GM21529 (cell line): ENCODE results near the gene HCN3.
"Not testable (repeated sequence)": the region's sequence is repeated elsewhere in the genome, so short reads cannot be mapped to it uniquely, and the experiment has no call there.

Experiments used
- ATAC-seq: cut with Tn5 transposase; IDR thresholded peaks from one replicate; pipeline ENCODE4 v1.9.1; 2021; ENCODE audit not compliant: unreplicated experiment

The HCN3 gene

GRCh38 chr1:155282488-155283091 is 5.3 kb downstream of the HCN3 start:
- ATAC-seq, result no peak

DNA sequence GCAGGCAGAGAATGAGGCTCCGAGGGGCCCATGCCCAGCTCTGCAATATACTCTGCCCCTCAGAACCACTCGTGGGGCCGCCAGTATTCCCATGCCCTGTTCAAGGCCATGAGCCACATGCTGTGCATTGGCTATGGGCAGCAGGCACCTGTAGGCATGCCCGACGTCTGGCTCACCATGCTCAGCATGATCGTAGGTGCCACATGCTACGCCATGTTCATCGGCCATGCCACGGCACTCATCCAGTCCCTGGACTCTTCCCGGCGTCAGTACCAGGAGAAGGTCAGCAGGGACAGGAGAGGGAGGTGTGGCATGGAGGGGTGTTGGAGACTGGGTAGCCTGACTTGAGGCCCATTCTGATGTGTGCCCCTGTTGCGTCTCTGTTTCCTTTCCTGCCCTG is 7.2 kb downstream of the HCN3 start:
- ATAC-seq, result no peak

DNA sequence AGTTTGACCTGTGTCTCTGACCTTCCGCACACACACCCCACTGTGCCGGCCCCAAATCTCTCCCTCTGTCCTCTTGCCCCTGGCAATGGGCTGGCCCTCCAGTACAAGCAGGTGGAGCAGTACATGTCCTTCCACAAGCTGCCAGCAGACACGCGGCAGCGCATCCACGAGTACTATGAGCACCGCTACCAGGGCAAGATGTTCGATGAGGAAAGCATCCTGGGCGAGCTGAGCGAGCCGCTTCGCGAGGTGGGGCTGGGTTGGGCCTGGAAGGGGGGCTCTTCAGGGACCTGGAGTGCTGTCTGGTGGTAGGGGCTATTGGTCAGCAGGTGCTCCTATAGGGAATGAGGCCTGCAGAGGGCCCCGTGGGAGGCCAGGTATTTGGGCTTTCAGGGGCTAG is 7.8 kb downstream of the HCN3 start:
- no peak for ATAC-seq

- ATAC-seq, result no peak
Measured at GRCh38 chr1:155285631-155286044, 8.4 kb downstream of the HCN3 start.

- ATAC-seq, result no peak
Measured at GRCh38 chr1:155286544-155286943, 9.3 kb downstream of the HCN3 start.

GRCh38 chr1:155287987-155288543 is 10.8 kb downstream of the HCN3 start:
- no peak for ATAC-seq

DNA sequence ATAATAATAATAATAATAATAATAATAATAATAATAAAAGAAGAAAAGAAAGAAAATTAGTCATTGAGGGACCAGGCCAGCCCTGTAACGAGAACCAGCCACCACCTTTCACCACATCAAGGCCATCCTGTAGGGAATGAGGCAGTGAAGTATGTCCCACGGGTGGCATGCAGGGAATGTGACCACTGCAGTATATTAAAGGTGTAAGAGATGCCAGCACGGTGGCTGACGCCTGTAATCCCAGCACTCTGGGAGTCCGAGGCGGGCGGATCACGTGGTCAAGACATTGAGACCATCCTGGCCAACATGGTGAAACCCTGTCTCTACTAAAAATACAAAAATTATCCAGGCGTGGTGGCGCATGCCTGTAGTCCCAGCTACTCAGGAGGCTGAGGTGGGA is 13.7 kb downstream of the HCN3 start:
- ATAC-seq, result not testable (repeated sequence)

DNA sequence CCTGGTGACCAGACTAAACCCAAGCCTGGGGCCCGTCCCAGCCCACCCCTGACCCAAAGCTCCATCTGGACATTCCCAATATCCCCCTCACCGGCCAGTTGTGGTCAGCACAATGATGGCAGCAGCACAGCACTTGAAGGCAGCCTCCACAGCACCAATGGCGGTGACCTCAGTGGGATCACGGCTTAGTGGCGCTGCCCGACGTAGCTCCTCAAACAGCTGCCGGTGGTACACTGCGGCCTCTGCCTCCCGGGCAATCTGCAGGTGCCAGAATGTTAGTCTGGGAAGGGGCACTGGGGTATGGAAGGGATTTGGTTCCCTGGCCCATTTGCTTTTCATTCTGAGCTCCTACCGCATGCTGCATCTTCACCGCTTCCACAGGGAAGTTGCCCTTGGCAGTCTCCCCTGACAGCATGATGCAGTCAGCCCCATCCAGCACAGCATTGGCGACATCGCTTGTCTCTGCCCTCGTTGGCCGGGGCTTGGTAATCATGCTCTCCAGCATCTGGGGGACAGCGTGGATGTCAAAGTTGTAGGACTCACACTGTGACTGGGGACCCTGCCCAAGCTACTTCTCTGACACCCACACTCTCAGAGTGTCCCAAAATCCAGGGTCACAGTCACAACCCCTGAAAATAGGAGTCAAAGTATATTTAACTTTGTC is 16.0 kb downstream of the HCN3 start:
- no peak for ATAC-seq

DNA sequence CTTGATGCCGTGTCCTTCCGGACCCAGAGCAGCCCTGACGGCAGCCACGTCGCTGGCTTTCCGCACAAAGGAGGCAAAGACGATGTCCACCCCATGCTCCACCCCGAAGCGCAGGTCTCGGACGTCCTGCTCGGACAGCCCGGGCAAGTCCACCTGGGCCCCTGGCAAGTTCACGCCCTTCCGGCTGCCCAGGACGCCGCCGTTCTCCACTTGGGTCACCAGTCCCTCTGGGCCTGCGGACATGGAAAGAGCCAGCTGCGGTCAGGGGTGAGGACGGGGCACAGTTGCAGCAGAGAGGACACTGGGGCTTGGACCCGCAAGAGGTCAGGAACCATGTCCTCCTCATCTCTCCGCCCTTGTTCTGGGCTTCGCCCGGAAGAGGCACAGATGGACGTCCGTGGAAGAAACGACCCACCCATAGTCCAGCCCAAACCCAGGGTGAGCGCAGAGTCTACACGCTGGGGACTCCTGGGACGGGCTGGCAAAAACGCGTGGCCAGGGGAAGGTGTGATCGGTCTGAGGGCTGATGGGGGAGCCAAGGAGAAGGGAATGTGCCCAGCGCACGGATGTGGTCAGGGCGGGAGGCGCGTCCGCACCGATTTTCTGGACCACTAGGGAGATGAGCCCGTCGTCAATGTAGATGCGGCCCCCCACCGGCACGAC is 17.4 kb downstream of the HCN3 start:
- ATAC-seq, result no peak

GRCh38 chr1:155295183-155295941 is 18.1 kb downstream of the HCN3 start:
- ATAC-seq, result no peak

DNA sequence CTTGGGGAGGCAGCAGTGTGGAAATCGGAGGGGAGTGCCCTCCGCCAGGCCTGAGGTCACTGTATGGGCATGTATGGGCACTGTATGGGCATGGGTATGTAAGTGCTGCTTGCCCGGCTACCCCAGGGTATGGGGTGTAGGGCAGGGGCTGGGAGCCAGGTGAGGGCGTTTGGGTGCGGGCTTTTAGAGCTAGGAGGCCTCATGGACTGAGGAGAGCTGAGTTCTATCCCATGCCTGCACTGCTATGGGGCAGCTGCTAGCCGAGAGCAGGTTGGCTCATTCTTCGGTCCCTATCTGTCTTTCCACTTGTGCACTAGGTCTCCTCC is 18.6 kb downstream of the HCN3 start:
- no peak for ATAC-seq

DNA sequence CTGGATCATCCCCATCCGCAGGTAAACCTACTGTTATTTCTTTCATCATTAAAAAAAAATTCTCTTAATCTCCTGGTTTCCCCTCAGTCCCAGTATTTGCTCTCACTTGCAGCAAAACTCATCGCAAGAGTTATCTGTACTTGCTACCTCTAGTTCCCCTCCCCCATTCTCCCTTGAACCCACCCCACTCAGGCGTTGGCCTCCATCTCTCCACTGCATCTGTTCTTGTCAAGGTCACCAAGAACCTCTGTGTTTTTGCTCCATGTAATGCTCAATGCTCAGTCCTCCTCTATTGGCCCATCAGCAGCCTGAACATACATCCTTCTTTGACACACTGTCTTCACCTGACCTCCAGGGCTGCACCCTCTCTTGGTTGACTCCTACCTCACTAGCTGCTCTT is 19.4 kb downstream of the HCN3 start:
- no peak for ATAC-seq

DNA sequence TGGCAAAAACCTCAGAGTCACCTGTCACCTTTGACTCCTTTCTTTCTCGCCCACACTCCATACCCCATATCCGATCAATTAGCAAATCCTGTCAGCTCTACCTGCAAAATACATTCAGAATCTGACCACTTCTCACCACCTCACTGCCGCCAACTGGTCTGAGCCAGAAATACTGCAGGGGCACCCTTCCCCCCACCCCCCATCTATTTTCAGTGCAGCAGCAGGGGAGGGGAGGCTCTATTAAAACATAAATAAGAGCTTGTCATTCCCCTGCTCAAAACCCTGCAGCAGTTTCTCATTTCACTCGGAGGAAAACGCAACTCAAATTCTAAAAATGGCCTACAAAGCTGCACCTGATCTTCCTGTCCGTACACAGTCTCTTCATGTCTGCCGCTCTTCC is 20.1 kb downstream of the HCN3 start:
- ATAC-seq, result no peak

DNA sequence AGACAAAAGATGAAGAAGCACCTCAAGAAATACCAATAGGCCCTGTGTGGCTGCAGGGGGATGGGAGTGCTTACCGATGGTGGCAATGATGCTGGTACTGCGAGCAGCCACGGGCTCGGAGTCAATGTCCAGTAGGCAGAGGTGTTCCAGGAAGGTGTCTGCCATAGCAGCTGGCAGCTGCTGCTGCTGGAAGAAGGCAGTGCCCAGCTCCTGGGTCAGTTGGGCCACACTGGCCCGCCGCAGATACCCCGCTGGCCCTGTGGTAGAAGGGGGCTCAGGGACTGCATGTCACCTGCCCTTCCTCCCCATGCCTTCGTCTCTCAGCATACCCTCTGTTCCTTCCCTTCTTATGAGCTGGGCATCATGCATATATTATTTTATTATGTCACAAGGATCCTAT is 22.8 kb downstream of the HCN3 start:
- no peak for ATAC-seq

DNA sequence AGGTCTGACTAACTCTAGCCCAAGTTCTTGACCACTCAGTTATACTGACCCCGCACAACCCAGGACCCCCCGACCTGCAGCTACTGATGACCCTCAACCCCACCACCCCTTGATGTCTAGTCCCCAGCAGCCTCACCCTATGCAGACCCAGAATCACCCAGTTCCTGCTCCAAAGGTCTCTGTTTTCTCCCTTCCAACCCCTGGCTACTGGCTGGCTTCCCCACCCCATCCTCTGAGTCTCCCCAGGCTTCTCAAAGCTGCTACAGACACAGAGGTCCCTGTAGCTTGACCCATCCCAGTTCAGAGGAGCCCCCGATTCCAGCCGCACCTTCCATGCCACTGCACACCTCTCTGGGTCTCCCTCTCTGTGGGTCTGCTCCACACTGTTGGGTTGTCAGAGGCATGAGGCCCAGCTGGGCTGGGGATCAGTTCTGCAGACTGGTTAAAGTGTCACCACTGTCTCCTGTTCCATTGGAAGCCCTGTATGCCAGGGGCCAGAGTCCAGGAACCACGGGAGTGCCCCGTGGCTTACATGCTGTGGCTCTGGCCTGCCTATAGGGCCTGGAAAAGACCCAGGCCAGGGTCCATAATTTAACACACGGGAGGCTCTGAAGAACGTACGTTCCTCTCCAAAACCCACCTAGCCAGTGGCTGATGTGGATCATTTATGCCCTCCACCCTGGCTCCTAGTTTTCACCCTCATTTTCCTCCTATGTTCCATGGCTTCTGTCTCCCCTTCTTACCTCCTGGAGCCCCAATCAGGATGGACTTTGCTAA is 23.5 kb downstream of the HCN3 start:
- ATAC-seq, result no peak

DNA sequence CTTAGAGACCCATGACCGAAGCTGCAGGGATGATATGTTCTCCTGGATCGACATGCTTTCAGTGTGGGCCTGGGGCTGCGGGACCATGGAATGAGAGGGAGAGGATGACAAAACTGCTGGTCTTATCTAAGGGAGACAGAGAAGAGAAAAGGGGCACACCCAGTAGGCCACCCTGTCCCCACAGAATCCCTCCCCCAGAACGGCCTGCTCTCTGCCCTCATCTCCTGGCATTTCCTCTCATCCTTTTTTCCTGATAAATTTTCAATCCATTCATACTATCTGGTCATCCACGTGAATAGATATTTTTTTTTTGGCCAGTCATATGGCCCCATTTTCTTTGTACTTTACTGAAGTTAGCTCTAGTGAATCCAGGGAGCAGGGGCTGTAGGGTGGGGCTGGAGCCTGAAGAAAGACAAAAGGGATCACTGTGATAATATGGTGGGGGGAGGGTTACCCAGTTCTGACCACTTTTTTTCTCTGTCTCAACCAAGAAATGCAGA is 24.1 kb downstream of the HCN3 start, which contains the start of gene PKLR:
Gene PKLR, minus strand, starts transcription at position 97 of the 500 bp plus-strand sequence. Its CDS starts 43 bp downstream, at position 54.
- ATAC-seq, result no peak

GRCh38 chr1:155304558-155305063 is 27.3 kb downstream of the HCN3 start:
- no peak for ATAC-seq

- ATAC-seq, result no peak
Measured at GRCh38 chr1:155305881-155306391, 28.7 kb downstream of the HCN3 start.

DNA sequence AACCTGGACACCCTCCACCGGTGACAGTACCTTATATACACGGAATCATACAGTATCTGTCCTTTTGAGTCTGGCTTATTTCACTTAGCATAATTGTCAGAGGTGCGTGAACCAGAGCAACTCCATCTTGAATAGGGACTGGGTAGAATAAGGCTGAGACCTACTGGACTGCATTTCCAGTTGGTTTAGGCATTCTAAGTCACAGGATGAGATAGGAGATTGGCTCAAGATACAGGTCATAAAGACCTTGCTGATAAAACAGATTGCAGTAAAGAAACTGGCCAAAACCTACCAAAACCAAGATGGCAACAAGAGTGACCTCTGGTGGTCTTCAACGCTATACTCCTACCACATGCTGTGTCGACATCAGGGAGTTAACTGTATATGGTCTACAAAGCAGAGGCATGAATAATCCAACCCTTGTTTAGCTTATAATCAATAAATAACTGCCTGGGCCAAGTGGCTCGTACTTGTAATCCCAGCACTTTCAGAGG is 30.0 kb downstream of the HCN3 start:
- no peak for ATAC-seq
